Mammary epithelial cell (primary cell): ENCODE results near the gene STX1B.

Source experiments
- EZH2 ChIP-seq: IDR thresholded peaks from 2 replicates; pipeline ENCODE4 v1.6.1; 2012; ENCODE audit warnings: low read length, inconsistent platforms, borderline replicate concordance
- TF ChIP-seq, protein P1 (sequence below), 2 donors: IDR thresholded peaks in 1 of 2; conservative IDR thresholded peaks in 1 of 2; 2 replicates each; pipeline ENCODE4 v1.5.1; 2011 to 2012; ENCODE audit warnings: inconsistent platforms in 2 of 2, low read length in 2 of 2, mild to moderate bottlenecking in 2 of 2, control low read depth in 1 of 2, low read depth in 1 of 2; ENCODE audit not compliant: insufficient read depth in 1 of 2; ENCODE audit errors: extremely low read depth in 1 of 2

DNA sequence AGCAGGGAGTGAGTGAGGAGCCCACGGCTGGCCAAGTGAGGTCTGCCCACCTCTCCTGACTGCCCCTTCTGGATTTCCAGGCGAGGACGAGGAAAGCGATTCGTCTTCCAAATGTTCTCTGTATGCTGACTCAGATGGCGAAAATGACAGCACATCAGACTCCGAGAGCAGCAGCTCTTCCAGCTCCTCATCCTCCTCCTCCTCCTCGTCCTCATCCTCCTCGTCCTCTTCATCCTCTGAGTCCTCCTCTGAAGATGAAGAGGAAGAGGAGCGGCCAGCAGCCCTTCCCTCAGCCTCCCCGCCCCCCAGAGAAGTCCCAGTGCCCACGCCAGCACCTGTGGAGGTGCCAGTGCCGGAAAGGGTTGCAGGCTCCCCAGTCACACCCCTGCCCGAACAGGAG is 39.1 kb downstream of the STX1B start:
- TF ChIP-seq, protein P1, sequence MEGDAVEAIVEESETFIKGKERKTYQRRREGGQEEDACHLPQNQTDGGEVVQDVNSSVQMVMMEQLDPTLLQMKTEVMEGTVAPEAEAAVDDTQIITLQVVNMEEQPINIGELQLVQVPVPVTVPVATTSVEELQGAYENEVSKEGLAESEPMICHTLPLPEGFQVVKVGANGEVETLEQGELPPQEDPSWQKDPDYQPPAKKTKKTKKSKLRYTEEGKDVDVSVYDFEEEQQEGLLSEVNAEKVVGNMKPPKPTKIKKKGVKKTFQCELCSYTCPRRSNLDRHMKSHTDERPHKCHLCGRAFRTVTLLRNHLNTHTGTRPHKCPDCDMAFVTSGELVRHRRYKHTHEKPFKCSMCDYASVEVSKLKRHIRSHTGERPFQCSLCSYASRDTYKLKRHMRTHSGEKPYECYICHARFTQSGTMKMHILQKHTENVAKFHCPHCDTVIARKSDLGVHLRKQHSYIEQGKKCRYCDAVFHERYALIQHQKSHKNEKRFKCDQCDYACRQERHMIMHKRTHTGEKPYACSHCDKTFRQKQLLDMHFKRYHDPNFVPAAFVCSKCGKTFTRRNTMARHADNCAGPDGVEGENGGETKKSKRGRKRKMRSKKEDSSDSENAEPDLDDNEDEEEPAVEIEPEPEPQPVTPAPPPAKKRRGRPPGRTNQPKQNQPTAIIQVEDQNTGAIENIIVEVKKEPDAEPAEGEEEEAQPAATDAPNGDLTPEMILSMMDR (conservative IDR thresholded peaks at IDR 0.05 in 1 of 2, IDR thresholded peaks at IDR 0.05 in 1 of 2; ENCODE audit: extremely low read depth in 1 of 2, insufficient read depth in 1 of 2, low read depth in 1 of 2, low read length in 2 of 2) = no peak
- TF ChIP-seq EZH2 = no peak
